Upper lobe of left lung (tissue), 4 donors: ENCODE results near the gene SMC1B.

ENCODE experiments used
- CTCF ChIP-seq, 6 experiments: fragments of 450-650 bp in 4 of 6; fragments of 200-600 bp in 2 of 6; sonication (generic) in 2 of 6; IDR thresholded peaks; one replicate each; pipeline ENCODE4 v1.5.1; 2016 to 2019; ENCODE audit warnings: antibody characterized with exemption in 6 of 6
- EP300 ChIP-seq, 4 donors: sonication (generic); formaldehyde crosslinking; IDR thresholded peaks; one replicate each; pipeline ENCODE4 v1.5.1; 2017; ENCODE audit warnings: antibody characterized with exemption in 4 of 4, control low read depth in 2 of 4
- POLR2A ChIP-seq, 4 donors: fragments of 450-650 bp; IDR thresholded peaks; one replicate each; pipeline ENCODE4 v1.5.1; 2016 to 2017; ENCODE audit warnings: antibody characterized with exemption in 4 of 4, mild to moderate bottlenecking in 2 of 4

DNA sequence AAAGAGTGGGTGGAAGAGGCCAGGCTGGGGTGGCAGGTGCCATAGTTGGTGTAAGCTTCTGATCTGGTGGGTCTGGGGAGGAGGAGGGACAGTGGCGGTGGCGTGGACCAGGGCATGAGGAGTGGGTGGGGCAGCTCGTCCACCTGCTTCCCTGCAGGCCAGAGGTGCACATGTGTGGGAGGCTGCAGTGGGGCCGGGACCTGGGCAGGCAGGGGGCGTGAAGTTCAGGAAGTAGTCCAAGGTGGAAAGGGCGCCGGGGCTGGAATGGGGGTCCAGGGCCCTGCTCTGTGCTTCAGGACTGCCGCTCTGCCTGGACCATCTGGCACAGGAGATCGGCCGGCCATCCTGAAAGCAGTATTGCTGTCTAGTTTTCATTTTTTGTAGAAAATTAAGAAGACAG, 16.0 kb upstream of the SMC1B start:
- TF ChIP-seq EP300 (IDR thresholded peaks at IDR 0.05) (no peak), CTCF (IDR thresholded peaks at IDR 0.05) (no peak), POLR2A (IDR thresholded peaks at IDR 0.05) (no peak)
